Stimulated activated CD8-positive, alpha-beta memory T cell treated with anti-CD3 and anti-CD28 coated beads, Interleukin-15, amount 100 ng/mL, for 4 hours (primary cell): ENCODE data around the gene USP31.
A peak's percentile ranks its signal among the peaks of the same experiment; 100 is the strongest.
"Not testable (repeated sequence)": the region's sequence is repeated elsewhere in the genome, so short reads cannot be mapped to it uniquely, and the experiment has no call there.

Source experiments
- DNase-seq, 2 donors: peaks; one replicate each; pipeline ENCODE4 v3.0.0-alpha.2; 2020; ENCODE audit warnings: low read depth in 2 of 2

USP31 gene

DNA sequence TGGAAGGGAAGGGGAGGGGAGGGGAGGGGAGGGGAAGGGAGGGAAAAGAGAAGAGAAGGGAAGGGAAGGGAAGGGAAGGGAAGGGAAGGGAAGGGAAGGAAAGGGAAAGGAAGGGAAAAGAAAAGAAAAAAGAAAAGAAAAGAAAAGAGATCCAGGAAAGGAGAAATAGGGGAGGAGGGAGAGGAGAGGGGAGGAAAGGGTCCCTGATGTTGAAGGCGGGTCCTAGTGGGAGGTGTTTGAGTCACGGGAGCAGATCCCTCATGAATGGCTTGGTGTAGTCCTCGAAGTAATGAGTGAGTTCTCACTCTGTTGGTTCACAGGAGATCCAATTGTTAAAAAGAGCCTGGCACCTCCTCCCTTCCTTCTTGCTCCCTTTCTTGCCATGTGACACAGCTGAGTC is 6.9 kb upstream of the USP31 start:
- no peak for DNase-seq

DNA sequence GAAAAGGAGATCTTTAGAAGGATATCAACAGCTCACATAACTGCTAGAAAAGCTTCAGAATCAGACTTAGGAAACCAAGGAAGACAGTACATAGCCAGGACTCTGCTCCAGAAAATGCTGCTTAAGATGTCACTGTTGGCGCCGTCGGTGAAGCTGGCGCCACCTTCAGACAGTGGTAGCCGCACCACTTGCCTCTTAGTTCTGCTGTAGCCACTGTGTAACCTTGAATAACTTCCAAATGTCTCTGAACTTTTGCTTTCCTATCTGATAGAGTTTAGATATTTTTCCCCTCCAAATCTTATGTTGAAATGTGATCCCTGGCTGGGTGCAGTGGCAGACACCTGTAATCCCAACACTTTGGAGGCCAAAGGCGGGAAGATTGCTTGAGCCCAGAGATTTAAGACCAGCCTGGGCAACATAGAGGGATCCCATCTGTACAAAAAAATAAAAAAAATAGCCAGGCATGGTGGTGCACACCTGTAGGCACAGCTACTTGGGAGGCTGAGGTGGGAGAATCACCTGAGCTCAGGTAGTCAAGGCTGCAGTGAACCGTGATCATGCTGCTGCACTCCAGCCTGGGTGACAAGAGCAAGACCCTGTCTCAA is 6.3 kb upstream of the USP31 start:
- no peak for DNase-seq

DNA sequence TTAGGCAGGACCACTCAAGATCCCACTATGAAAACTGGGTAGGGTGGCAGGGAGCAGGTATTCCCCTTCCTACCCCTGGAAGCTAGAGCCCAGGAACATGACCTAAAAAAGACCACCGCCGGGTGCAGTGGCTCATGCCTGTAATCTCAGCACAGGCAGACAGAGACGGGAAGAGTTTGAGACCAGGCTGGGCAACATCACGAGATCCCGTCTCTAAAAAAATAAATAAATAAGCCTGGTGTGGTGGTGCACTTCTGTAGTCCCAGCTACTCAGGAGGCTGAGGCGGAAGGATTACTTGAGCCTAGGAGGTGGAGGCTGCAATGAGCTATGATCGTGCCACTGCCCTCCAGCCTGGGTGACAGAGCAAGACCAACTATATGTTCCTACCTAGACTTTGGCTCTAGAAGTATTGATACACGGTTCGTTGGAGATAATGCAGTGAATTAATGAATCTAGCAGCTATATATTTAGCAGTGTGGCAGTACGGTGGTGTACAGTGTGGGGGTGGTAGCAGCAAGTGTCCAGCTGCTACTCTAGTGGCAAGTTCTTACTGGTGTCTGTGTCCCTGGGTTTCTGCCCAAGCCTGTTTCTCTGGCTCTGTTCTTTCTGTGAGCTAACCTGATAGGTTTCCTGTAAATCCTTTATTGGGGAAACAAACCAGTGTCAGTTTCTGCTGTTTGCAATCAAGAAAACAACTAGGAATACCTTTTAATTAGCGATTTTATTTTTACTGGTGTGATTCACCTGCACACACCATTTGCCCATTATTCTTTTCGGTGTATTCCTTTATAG is 3.3 kb upstream of the USP31 start:
- DNase-seq = no peak

DNA sequence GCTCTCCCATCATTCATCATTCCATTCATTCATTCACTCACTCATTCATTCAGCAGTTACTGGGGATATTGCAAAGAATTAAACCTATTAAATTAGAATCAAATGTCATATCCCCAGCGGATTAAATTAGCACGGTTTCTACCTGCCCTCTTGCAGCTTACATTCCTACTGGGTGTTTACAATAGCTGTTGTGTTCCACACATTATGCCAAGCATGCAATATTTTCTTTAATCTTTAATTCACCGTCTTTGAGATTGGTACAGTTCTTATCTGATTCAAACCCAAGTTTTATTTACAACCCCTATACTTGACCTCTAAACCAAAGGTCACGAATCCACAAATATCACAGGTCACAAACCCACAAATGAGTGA is 727 bp upstream of the USP31 start:
- DNase-seq = no peak

DNA sequence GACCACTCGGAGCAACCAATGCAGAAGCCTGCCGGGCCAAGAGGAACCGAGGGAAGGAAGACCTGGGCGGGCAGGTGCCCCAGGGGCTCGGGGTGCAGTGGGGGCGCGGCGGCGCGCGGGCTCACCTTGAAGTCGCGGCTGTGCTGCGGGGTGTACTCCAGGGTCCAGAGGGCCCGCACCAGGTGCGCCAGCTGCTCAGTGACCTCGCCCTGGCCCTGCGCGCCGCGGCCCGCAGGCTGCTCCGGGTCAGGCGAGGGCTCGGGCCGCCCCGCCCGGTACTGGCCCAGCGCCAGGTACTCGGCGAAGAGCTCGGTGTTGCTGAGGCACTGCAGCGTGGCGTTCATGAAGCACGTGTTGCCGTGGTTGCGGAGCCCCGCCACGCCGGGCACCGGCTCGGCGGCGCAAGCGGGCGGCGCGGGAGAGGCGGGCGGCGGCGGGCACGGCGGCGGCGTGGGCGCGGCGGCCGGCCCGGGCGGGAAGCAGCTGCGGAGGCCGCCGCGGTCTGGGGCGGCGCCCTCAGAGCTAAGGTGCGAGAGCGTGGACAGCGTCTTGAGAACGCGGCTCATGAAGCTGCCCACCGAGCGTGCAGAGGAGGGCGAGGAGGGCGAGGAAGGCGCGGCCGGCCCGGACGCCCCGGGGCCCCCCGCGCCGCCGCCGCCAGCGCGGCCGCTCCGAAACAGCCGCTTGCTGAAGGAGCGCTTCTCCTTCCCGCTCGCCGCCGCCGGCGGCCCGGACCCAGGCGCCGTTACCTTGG is 562 bp downstream of the USP31 start:
- DNase-seq = peak; percentile 16 to 26

DNA sequence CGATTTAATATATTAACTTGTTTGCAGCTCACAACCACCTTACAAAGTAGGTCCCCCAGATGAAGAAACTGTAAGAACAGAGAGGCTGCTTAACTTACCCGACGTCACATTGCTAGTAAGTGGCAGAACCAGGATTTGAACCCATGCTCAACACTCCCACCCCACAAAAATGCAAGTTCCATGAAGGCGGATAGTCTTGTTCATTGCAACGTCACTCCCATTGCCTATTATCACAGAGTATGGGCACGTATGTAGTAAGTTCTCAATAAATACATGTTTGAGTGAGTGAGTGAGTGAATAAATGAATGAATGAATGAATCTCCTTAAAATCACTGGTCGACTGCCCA is 1.1 kb downstream of the USP31 start:
- no peak for DNase-seq

DNA sequence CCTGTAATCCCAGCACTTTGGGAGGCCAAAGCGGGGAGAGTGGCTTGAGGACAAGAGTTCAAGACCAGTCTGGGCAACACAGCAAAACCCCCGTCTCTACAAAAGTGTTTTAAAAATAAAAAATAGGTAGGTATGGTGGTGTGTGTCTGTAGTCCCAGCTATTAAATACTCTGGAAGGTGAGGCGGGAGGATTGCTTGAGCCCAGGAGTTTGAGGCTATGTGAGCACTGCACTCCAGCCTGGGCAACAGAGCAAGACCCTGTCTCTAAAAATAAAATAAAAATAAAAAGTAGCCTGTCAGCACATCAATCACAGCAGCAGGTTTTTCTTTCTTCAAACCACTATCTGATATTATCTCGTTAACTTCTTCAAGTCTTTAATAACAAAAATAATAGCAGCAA is 1.6 kb downstream of the USP31 start:
- no peak for DNase-seq

DNA sequence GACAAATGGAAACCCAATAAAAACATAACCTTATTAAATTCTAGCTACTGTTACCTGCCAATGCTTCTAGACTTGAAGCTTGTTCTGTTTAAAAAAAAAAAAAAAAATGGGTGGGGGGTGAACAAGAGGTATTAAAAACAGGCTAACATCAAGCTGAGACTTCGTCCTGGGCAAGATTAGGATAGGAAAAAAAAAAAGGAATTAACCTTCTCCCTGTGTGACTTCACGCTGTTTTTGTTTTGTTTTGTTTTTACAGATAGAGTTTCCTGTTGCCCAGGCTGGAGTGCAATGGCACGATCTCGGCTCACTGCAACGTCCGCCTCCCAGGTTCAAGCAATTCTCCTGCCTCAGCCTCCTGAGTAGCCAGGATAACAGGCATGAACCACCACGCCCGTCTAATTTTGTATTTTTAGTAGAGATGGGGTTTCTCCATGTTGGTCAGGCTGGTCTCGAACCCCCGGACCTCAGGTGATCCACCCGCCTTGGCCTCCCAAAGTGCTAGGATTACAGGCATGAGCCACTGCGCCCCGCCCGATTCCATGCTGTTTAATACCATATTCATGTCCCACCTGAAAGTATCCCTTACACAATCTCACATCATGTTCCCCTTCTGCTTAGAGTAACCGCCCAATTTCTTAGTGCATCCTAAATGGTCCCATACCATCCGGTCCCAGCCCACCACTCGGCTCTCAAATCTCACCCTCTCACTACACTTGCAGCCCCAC is 2.2 kb downstream of the USP31 start:
- DNase-seq = no peak

DNA sequence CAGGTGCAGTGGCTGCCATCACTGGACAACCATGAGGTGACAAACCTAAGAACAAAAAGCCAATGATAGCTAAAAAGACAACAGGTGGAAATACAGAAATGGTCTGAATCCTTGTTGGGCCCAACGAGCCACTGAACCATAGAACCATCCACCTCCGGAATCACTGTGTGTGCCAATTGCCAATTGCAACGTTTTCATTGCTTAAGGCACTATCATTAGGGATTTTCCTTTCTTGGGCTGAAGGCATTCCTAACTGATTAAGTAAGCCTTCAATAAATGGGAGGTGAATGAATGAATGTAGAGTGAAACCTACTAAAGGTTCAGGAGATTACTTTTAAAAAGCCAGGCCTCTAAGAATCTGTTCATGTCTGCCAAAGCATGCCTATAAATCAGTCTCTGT is 3.6 kb downstream of the USP31 start:
- DNase-seq = no peak

DNA sequence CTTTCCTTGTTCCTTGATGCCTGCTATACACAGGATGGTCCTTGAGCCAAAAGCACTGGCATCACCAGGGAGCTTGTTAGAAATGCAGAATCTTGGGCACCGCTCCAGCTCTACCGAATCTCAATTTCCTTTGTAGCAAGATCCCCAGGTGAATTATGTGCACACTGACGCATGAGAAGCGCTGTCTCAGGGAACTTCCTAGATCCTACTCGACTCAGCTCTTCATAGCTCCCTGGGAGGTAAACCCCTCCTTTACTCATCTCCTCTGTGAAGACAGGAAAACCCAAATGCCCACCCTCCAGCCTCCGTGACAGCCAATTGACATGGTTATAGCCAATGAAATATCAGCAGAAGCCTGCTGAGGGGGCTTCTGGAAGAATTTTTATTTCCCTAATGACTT is 4.1 kb downstream of the USP31 start:
- no peak for DNase-seq

DNA sequence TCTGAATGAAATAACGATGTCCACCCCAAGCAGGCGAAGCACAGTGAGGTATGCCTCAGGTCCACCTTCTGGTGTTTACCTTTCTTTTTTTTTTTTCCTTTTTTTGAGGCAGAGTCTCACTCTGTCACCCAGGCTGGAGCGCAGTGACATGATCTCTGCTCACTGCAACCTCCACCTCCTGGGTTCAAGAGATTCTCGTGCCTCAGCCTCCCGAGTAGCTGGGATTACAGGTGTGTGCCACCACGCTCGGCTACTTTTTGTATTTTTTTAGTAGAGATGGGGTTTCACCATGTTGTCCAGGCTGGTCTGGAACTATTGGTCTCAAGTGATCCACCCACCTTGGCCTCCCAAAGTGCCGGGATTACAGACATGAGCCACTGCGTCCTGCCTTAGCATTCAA is 4.9 kb downstream of the USP31 start:
- not testable (repeated sequence) for DNase-seq

DNA sequence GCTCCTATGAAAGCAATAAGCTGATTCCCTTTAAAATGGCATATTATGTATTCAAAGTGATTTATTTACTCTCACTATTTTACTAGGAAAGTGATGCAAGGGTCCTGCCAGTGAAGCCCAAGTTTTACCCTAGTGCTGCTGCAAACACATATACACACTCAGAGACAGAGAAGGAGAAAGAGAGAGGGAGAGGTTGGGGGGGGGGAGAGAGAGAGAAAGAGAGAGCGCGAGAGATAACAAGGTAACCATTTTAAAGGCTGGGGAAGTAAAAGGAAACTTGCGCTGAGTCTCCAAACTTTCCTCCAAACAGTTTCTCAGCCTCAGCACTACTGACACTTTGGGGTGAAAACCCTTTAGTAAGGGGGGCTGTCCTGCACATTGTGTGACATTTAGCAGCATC is 5.9 kb downstream of the USP31 start:
- DNase-seq = no peak

DNA sequence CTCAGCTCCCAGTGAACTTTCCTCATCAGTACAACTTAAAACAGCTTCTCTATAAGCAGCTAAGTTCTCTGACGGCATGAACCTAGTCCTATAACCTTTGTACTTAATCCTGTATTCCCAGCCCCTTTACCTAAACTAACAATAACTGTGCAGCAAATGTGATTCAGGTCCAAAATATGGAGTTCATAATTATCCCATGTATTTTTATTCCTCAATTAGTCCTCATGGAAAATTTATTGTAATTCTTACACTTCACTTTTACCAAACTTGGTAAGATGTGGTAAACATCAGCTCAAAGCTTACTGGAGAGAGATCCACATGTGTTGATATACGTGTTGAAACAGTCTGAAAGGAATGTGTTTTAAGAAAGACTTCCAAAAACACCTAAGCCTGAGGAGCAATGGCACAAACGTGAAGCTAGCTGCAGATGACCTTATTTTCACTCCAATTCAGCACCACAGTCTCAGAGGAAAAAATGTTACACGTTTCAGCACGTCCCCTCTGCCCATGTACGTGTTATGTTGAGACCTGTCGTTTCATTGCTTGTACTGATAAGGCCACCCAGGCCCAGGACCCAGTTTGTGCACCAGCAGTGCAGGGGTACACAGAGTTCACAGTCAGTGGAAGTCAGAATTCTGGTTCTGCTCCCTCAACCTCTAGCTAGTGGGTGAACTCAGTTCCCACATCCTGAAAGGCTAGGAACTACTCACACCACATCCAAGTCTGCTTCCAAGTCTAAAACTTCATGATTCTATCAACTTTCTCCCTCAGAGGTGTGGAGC is 7.1 kb downstream of the USP31 start:
- DNase-seq = no peak

DNA sequence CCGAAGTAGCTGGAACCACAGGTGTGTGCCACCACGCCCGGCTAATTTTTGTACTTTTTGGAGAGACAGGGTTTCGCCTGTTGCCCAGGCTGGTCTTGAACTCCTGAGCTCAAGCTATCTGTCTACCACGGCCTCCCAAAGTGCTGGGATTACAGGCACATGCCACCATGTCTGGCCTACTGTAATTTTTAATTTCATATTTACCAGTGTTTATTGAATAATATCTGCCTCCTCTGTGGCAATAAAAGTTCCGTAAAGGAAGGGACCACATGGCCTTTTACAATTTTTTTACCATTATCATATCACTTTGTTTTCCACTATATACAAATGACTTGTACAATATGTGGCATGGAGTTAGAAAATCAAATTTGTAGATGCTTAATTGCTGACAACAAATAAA is 7.8 kb downstream of the USP31 start:
- no peak for DNase-seq

DNA sequence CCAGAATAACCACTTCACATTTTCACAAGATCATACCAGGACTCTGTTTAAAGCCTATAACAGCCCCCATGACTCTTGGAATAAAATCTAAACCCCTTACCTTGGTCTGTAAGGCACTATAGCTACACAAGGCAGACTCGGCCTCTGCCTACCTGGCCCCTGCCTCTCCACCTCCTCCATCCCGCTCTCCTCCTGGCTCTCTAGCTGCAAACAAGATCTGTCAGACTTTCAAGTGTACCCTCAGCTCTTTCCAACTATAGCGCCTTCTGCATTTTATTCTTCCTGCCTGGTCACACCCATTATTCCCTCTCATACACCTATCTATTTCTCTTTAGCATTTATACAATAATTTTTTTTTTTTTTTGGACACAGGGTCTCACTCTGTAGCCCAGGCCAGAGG is 8.2 kb downstream of the USP31 start:
- no peak for DNase-seq

DNA sequence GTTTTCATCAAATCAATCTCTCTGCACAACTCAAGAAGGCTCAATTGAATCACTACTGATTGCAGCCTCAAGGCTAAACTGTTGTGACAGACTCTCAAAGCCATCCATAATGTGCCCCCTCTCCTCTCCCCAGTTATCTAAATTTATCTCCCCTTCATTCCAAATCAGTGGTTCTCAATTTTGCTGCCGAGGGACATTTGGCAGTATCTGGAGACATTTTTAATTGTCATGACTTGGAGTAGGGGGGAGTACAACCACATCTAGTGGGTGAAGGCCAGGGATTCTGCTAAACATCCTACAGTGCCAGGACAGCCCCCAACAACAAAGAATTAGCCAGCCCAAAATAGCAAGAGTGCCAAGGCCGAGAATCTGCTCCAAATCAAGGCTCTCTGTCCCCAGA is 9.1 kb downstream of the USP31 start:
- no peak for DNase-seq

DNA sequence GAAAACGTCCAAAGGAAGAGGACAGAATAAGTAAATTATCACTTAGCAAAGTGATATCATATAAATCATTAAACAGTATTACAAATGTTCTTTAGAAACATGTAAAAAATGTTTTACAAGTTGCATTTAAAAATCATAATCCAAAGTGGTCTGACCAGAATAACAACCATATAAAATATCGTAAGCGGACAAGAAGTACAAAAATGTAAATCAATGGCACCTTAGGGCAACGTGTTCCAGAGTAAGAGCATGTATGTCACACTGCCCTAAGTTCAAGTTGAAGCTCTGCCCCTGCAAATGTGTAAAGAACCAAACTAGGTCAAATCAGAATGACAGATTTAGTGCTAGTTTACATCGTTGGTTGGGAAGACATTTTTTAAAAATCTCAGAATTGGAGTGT is 11.4 kb downstream of the USP31 start:
- no peak for DNase-seq

DNA sequence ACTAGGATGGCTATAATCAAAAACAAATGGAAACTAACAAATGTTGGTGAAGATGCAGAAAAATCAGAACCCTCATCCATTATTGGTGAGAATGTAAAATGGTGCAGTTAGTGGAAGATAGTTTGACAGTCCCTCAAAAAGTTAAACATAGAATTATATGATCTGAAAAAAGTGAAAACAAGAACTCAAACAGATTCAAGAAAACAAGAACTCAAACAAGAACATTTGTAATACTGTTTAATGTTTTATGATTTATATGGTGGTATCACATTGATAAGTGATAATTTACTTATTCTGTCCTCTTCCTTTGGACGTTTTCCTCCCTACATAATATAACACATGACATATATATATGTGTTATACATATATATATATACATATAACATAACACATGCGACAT is 12.0 kb downstream of the USP31 start:
- DNase-seq = no peak

DNA sequence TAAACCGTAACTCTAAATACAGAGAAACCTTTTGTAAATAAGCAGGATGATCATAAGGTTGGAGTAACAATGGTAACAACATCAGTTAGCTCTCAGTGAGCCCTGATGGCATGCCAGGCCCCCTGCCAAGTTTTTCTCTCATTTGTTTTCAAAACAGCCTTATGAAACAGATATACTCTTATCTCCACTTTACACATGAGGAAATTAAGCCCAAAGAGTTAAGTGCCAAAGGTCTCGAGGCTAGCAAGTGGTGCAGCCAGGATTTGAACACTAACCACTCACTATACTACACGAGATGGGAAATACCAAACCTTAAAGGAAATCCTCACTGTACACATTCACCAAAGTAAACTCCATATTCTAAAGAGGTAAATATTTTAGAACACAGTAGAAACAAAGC is 15.0 kb downstream of the USP31 start:
- no peak for DNase-seq

DNA sequence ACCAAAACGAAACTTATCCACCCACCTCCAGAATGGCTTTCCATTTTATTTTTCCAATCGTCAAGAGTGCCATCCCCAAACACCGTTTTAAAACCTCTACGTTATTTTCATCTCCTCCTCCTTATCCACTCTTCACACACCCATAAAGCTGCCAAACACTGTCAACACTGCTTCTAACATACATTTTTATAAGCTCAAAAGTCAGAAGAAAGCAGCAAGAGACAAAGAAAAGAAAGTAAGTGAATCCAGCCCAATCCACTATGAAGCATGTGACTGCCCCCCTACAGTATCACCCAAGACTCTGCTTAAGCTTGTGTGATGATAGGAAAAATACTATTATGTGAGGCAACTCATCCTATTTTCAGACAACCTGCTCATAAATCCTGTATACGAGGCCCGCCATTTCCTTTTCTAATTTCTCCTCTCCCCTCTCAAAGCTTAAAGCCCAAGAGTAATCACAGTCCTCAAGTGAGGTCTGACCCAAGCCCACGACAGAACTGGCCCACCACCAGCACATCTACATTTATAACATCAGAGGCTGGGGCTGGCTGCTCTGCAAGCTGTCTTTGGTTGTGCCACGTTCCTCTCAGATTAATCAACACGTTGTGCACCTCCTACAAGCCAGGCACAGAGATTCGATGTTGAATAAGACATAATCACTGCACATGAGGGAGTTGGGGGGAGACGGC is 16.3 kb downstream of the USP31 start:
- DNase-seq = no peak

DNA sequence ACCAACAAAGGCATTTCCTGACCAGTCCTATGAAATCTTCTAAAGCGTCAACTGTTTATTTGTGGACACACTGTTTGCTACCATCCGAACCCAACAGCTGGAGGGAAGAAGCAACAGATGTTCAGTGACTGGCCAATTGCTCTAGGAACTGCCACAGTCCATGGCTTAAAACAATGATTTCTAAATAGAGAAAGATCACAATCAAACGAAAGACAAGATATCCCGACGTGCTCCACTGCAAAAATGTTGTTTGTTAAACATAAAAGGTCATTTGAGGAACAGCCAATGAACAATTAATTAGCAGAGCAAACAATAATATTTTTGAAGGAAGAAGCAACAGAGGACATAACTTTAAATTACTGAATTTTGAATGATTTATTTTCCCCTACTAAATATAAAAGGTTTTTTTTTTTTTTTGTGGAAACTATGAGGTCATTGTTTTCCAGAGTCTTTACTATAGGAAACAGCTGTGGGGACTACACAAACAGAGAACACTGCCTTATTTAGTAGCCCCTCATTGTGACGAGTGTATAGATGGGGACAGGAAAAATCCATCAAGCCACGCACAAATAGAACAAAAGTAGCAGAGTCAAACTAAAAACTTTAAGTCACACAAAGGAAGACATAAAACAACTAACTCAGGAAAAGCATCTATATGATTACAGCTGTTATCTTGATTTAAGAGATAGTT is 17.2 kb downstream of the USP31 start:
- no peak for DNase-seq
